Right cardiac atrium (tissue), 5 donors: ENCODE results near the gene C16orf96. TPM values are rescaled to one million over a fixed set of nuclear protein-coding genes. Genes with fewer than 3 reads are reported as not detected.

Experiments
- ATAC-seq, 2 donors: fragments of 200-7000 bp; cut with Tn5 transposase; one replicate each; pipeline versions ENCODE4 v1.8.0 to v1.9.1; 2020; ENCODE audit warnings: moderate library complexity in 2 of 2, mild to moderate bottlenecking in 1 of 2
- DNase-seq, 3 donors: peaks; one replicate each; pipeline ENCODE4 v3.0.0-alpha.2; 2020
- H3K27ac ChIP-seq: one replicate; pipeline ENCODE4 v1.5.1; 2013; ENCODE audit warnings: mild to moderate bottlenecking, low read length, control low read depth, moderate library complexity
- H3K27me3 ChIP-seq: one replicate; pipeline ENCODE4 v1.6.1; 2013; ENCODE audit not compliant: control insufficient read depth, insufficient read depth
- H3K4me1 ChIP-seq: one replicate; pipeline ENCODE4 v1.6.1; 2013; ENCODE audit warnings: low read length; ENCODE audit not compliant: control insufficient read depth, insufficient read depth
- H3K4me3 ChIP-seq: one replicate; pipeline ENCODE4 v1.5.1; 2013; ENCODE audit warnings: low read length, control low read depth
- H3K9me3 ChIP-seq: one replicate; pipeline ENCODE4 v1.6.1; 2013; ENCODE audit warnings: low read length; ENCODE audit not compliant: control insufficient read depth
- WGBS: extraction: QIAGEN DNeasy Blood & Tissue Kit; methylation state at CpG from one replicate; pipeline ENCODE4 v1.1.7; 2013; 5-methylcytosine and 5-hydroxymethylcytosine counted together
- intact Hi-C, 4 donors: fragments of 100-400 bp; cut with DNase I; formaldehyde crosslinking; loops; one replicate each; pipeline versions ENCODE4 v1.11.0 to v1.14.0; 2022 to 2023
- polyA plus RNA-seq: library from polyadenylated mRNA; stranded (reverse); fragments of 200-250 nt; gene quantifications from one replicate; pipeline ENCODE4 v1.2.3, GENCODE V29; 2013
- total RNA-seq, 4 donors: library from RNA; stranded (reverse); fragmentation: NEBNext Ultra II Directional; extraction: Animal tissue kit (Norgen Biotek cat#: 25700); gene quantifications; one replicate each; pipeline ENCODE4 v1.2.1, GENCODE V29; 2021
- donor health status: healthy with polysubstance abuse.
- donor health status: DM: no; HTN: yes; CAD: no.
- donor health status: DM: no; HTN: no; CAD: no.
- donor health status: DM: no; HTN: yes; CAD: no; lungs with severe emphysema.
- donor health status: DM: yes; HTN: yes; CAD: no.

Gene C16orf96
- total and polyA plus RNA-seq, 5 donors, result 0.02 to 0.09 (median 0.08) TPM; not detected in 1

GRCh38 chr16:4624015-4624826, 68.1 kb downstream of the C16orf96 start, which contains the start of gene MGRN1:
Gene MGRN1, plus strand, starts transcription at chr16:4624826. Its CDS starts 135 bp downstream, at chr16:4624961.
- H3K9me3 ChIP-seq, result no peaks in the 10 kb centered on the region
- peaks cover 14% of the 10 kb centered on the region for H3K4me1 ChIP-seq
- peak within 1 kb of the TSS; percentile 93 for H3K27ac ChIP-seq
- 8% methylated on average over 42 of the region's 42 CpGs for WGBS
- ATAC-seq, result peak; percentile 97 to 98
- H3K27me3 ChIP-seq, result no peaks in the 10 kb centered on the region
- peak within 1 kb of the TSS; percentile 62 for H3K4me3 ChIP-seq
- intact Hi-C loops, result no loop called here
- DNase-seq, result peak; percentile 96 to 97 (median 97)

DNA sequence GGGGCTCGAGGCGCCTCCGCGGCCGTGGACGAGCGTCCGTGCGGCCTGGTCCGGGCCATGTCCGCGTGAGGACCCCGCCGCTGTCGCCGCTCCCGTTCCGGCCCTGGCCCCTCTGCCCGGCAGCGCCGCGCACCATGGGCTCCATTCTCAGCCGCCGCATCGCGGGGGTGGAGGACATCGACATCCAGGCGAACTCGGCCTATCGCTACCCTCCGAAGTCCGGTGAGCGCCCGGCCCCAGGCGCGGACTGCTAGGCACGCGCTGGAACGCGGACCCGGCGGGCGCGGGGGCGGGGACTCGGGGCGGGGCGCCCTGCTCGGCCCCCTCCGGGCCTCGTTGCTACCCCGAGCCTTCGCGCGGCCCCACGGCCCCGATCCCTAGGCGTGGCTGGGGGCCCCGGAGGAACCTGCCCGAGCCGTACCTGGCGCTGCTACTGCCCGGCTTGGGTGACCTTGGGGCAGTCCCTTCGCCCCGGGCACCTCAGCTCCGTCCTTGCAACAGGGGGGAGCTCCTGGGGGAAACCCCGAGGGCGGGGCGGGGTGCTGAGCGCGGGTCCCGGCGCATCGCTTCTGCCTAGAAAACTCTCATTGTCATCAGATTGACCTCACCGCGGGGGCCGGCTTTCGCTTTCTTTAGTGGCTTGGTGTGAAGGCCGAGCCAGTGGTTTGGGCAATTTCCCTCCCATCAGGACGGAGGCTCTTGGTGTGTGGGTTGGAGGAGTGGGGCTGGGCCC, 68.9 kb downstream of the C16orf96 start:
- Histone ChIP-seq H3K27me3 (no peaks in the 10 kb centered on the region), H3K9me3 (no peaks in the 10 kb centered on the region), H3K4me3 (peak overlapping the region; percentile 62), H3K4me1 (peaks cover 14% of the 10 kb centered on the region), H3K27ac (peak overlapping the region; percentile 89)
- WGBS, result under 1% methylated on average over 80 of the region's 80 CpGs
- intact Hi-C loops, result no loop called here
- peak; percentile 30 to 46 for ATAC-seq
- peak; percentile 67 to 87 (median 86) for DNase-seq

- WGBS, result 8% methylated on average over 11 of the region's 11 CpGs
- H3K27ac ChIP-seq, result peak overlapping the region; percentile 46
- H3K4me1 ChIP-seq, result peaks cover 14% of the 10 kb centered on the region
- H3K4me3 ChIP-seq, result peak overlapping the region; percentile 62
- DNase-seq (peak in 1 of 3 donors; percentile 40), ATAC-seq (no peak)
- H3K9me3 ChIP-seq, result no peaks in the 10 kb centered on the region
- H3K27me3 ChIP-seq, result no peaks in the 10 kb centered on the region
- intact Hi-C loops, result no loop called here
These were observed 69.5 kb downstream of the C16orf96 start for GRCh38 chr16:4625560-4626159.

GRCh38 chr16:4626396-4626795, 70.3 kb downstream of the C16orf96 start:
- Histone ChIP-seq H3K4me3 (no peak overlapping the region), H3K27me3 (no peaks in the 10 kb centered on the region), H3K9me3 (no peaks in the 10 kb centered on the region), H3K27ac (no peak overlapping the region), H3K4me1 (peaks cover 14% of the 10 kb centered on the region)
- WGBS, result 58% methylated on average over 6 of the region's 6 CpGs
- DNase-seq (no peak), ATAC-seq (no peak)
- intact Hi-C loops, result no loop called here

- no peaks in the 10 kb centered on the region for H3K9me3 ChIP-seq
- H3K27me3 ChIP-seq, result no peaks in the 10 kb centered on the region
- DNase-seq (peak in 1 of 3 donors; percentile 21), ATAC-seq (no peak)
- WGBS, result 91% methylated on average over 9 of the region's 9 CpGs
- no peak overlapping the region for H3K4me3 ChIP-seq
- intact Hi-C loops, result no loop called here
- peaks cover 14% of the 10 kb centered on the region for H3K4me1 ChIP-seq
- no peak overlapping the region for H3K27ac ChIP-seq
These were observed 72.1 kb downstream of the C16orf96 start for GRCh38 chr16:4628283-4628682.

- no peak overlapping the region for H3K4me3 ChIP-seq
- ATAC-seq, result no peak
- no peaks in the 10 kb centered on the region for H3K9me3 ChIP-seq
- H3K4me1 ChIP-seq, result peaks cover 6% of the 10 kb centered on the region
- H3K27me3 ChIP-seq, result no peaks in the 10 kb centered on the region
- 97% methylated on average over 1 of the region's 1 CpG for WGBS
- no peak overlapping the region for H3K27ac ChIP-seq
- DNase-seq, result no peak
- intact Hi-C loops, result no loop called here
These were observed 75.3 kb downstream of the C16orf96 start for GRCh38 chr16:4631444-4631843.

- ATAC-seq (peak in 1 of 2 donors; percentile 9), DNase-seq (no peak)
- Histone ChIP-seq H3K4me3 (no peak overlapping the region), H3K27ac (no peak overlapping the region), H3K4me1 (no peaks in the 10 kb centered on the region), H3K9me3 (no peaks in the 10 kb centered on the region), H3K27me3 (no peaks in the 10 kb centered on the region)
- 93% methylated on average over 20 of the region's 20 CpGs for WGBS
- intact Hi-C loops, result no loop called here
These were observed 77.9 kb downstream of the C16orf96 start for GRCh38 chr16:4633910-4634635.

DNA sequence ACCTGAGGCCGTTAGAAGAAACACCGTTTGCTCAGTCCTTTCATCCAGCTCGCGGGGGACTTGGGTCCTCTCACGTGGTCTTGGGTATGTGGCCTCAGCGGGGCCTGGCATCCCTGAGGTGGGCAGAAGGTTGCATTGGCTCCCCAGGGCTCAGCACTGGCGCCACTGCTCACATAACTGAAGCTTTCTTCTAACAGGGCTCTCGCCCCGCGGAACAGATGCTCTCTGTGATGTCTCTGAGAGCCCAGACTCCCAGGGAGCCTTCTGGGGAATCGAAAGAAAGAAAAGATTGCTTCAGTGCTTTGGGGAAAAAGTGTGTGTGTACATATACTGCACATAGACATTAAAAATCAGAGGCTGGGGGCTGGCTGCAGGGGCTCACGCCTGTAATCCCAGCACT, 78.6 kb downstream of the C16orf96 start:
- Histone ChIP-seq H3K4me3 (no peak overlapping the region), H3K9me3 (no peaks in the 10 kb centered on the region), H3K27me3 (no peaks in the 10 kb centered on the region), H3K4me1 (no peaks in the 10 kb centered on the region), H3K27ac (no peak overlapping the region)
- 93% methylated on average over 12 of the region's 12 CpGs for WGBS
- intact Hi-C loops, result no loop called here
- DNase-seq (no peak), ATAC-seq (no peak)

- ATAC-seq (no peak), DNase-seq (no peak)
- H3K27ac ChIP-seq, result no peak overlapping the region
- H3K4me1 ChIP-seq, result no peaks in the 10 kb centered on the region
- no peaks in the 10 kb centered on the region for H3K27me3 ChIP-seq
- WGBS, result 90% methylated on average over 13 of the region's 13 CpGs
- no peaks in the 10 kb centered on the region for H3K9me3 ChIP-seq
- no peak overlapping the region for H3K4me3 ChIP-seq
- intact Hi-C loops, result no loop called here
These were observed 80.1 kb downstream of the C16orf96 start for GRCh38 chr16:4636196-4636595.

GRCh38 chr16:4637501-4638166, 81.5 kb downstream of the C16orf96 start:
- no peak overlapping the region for H3K27ac ChIP-seq
- intact Hi-C loops, result no loop called here
- H3K4me1 ChIP-seq, result no peaks in the 10 kb centered on the region
- no peak overlapping the region for H3K4me3 ChIP-seq
- H3K9me3 ChIP-seq, result no peaks in the 10 kb centered on the region
- H3K27me3 ChIP-seq, result no peaks in the 10 kb centered on the region
- DNase-seq (peak in 1 of 3 donors; percentile 64), ATAC-seq (peak; percentile 10 to 20)
- 72% methylated on average over 21 of the region's 21 CpGs for WGBS
